Vagina (tissue), 2 donors: ENCODE measurements around the gene PCDHA4. TPM values are rescaled to one million over a fixed set of nuclear protein-coding genes. Genes with fewer than 3 reads are reported as not detected.

Experiments
- DNase-seq, 2 donors: peaks; one replicate each; pipeline ENCODE4 v3.0.0-alpha.2; 2017; ENCODE audit errors: extremely low spot score in 2 of 2
- H3K27ac ChIP-seq: fragments of 200-600 bp; sonication (generic); one replicate; pipeline ENCODE4 v1.5.1; 2019
- H3K27me3 ChIP-seq: fragments of 200-600 bp; sonication (generic); one replicate; pipeline ENCODE4 v1.5.1; 2019
- H3K36me3 ChIP-seq, 2 donors: fragments of 200-600 bp; sonication (generic); one replicate each; pipeline ENCODE4 v1.5.1; 2017 to 2019
- H3K4me1 ChIP-seq: fragments of 200-600 bp; sonication (generic); one replicate; pipeline ENCODE4 v1.5.1; 2019
- H3K4me3 ChIP-seq, 2 donors: fragments of 200-600 bp; sonication (generic); 1 replicate in 1 of 2; 2 replicates in 1 of 2; pipeline ENCODE4 v1.5.1; 2016 to 2019
- H3K9me3 ChIP-seq: fragments of 200-600 bp; sonication (generic); one replicate; pipeline ENCODE4 v1.5.1; 2019
- CTCF ChIP-seq, 3 experiments: fragments of 450-650 bp in 2 of 3; fragments of 200-600 bp in 1 of 3; sonication (generic) in 1 of 3; IDR thresholded peaks; one replicate each; pipeline ENCODE4 v1.5.1; 2017 to 2019; ENCODE audit warnings: antibody characterized with exemption in 3 of 3, mild to moderate bottlenecking in 2 of 3, moderate library complexity in 2 of 3
- POLR2A ChIP-seq, 2 donors: fragments of 450-650 bp; IDR thresholded peaks; one replicate each; pipeline ENCODE4 v1.6.1; 2017; ENCODE audit warnings: antibody characterized with exemption in 2 of 2, mild to moderate bottlenecking in 2 of 2, moderate library complexity in 2 of 2
- POLR2AphosphoS5 ChIP-seq, 2 donors: sonication (generic); formaldehyde crosslinking; IDR thresholded peaks; one replicate each; pipeline ENCODE4 v1.9.0; 2017; ENCODE audit warnings: antibody characterized with exemption in 2 of 2, mild to moderate bottlenecking in 2 of 2, low read depth in 1 of 2; ENCODE audit not compliant: insufficient read depth in 1 of 2
- intact Hi-C: fragments of 100-400 bp; cut with DNase I; formaldehyde crosslinking; loops from one replicate; pipeline ENCODE4 v1.15.1; 2023
- total RNA-seq: library from RNA; depleted of rRNA; stranded (reverse); fragments of >200 nt; gene quantifications from one replicate; pipeline ENCODE4 v1.2.3, GENCODE V29; 2016

PCDHA4 gene
- total RNA-seq, 1 donor from 2014 or later = 2.0 TPM

GRCh38 chr5:140855772-140856674 lies 49.2 kb downstream of the PCDHA4 start, which contains the start of gene PCDHA10:
PCDHA10 (plus strand) TSS chr5:140855897; CDS start chr5:140856049, 152 bp downstream.
- Histone ChIP-seq H3K27me3 (no peaks in the 10 kb centered on the region), H3K27ac (no peak within 1 kb of the TSS), H3K36me3 (no peaks in the 10 kb centered on the region), H3K4me3 (peak within 1 kb of the TSS in 1 of 2 donors; percentile 24), H3K9me3 (no peaks in the 10 kb centered on the region), H3K4me1 (no peaks in the 10 kb centered on the region)
- TF ChIP-seq POLR2AphosphoS5 (IDR thresholded peaks at IDR 0.05; ENCODE audit: insufficient read depth in 1 of 2, low read depth in 1 of 2) (no peak), CTCF (IDR thresholded peaks at IDR 0.05) (peak in 2 of 3 experiments; percentile 8 to 32), POLR2A (IDR thresholded peaks at IDR 0.05) (no peak)
- intact Hi-C loops = no loop called here
- no peak for DNase-seq

DNA sequence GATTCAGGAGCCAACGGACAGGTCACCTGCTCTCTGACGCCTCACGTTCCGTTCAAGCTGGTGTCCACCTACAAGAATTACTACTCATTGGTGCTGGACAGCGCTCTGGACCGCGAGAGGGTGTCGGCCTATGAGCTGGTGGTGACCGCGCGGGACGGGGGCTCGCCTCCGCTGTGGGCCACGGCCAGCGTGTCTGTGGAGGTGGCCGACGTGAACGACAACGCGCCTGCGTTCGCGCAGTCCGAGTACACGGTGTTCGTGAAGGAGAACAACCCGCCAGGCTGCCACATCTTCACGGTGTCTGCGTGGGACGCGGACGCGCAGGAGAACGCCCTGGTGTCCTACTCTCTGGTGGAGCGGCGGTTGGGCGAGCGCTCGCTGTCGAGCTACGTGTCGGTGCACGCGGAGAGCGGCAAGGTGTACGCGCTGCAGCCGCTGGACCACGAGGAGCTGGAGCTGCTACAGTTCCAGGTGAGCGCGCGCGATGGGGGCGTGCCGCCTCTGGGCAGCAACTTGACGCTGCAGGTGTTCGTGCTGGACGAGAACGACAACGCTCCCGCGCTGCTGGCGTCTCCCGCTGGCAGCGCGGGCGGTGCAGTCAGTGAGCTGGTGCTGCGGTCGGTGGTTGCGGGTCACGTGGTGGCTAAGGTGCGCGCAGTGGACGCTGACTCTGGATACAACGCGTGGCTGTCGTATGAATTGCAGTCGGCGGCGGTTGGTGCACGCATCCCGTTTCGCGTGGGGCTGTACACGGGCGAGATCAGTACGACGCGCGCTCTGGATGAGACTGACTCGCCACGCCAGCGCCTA lies 50.5 kb downstream of the PCDHA4 start:
- Histone ChIP-seq H3K27ac (no peak overlapping the region), H3K36me3 (no peaks in the 10 kb centered on the region), H3K4me1 (no peaks in the 10 kb centered on the region), H3K9me3 (no peaks in the 10 kb centered on the region), H3K27me3 (no peaks in the 10 kb centered on the region), H3K4me3 (no peak overlapping the region)
- DNase-seq = no peak
- intact Hi-C loops = no loop called here
- TF ChIP-seq POLR2AphosphoS5 (IDR thresholded peaks at IDR 0.05; ENCODE audit: insufficient read depth in 1 of 2, low read depth in 1 of 2) (no peak), CTCF (IDR thresholded peaks at IDR 0.05) (no peak), POLR2A (IDR thresholded peaks at IDR 0.05) (no peak)

- Histone ChIP-seq H3K9me3 (peaks cover 2% of the 10 kb centered on the region), H3K27me3 (no peaks in the 10 kb centered on the region), H3K36me3 (no peaks in the 10 kb centered on the region), H3K4me1 (no peaks in the 10 kb centered on the region), H3K4me3 (no peak overlapping the region), H3K27ac (no peak overlapping the region)
- TF ChIP-seq CTCF (IDR thresholded peaks at IDR 0.05) = no peak
- no peak for TF ChIP-seq POLR2A (IDR thresholded peaks at IDR 0.05)
- TF ChIP-seq POLR2AphosphoS5 (IDR thresholded peaks at IDR 0.05; ENCODE audit: insufficient read depth in 1 of 2, low read depth in 1 of 2) = no peak
- intact Hi-C loops = no loop called here
- DNase-seq = no peak
Measured at GRCh38 chr5:140857987-140858240, 51.0 kb downstream of the PCDHA4 start.

DNA sequence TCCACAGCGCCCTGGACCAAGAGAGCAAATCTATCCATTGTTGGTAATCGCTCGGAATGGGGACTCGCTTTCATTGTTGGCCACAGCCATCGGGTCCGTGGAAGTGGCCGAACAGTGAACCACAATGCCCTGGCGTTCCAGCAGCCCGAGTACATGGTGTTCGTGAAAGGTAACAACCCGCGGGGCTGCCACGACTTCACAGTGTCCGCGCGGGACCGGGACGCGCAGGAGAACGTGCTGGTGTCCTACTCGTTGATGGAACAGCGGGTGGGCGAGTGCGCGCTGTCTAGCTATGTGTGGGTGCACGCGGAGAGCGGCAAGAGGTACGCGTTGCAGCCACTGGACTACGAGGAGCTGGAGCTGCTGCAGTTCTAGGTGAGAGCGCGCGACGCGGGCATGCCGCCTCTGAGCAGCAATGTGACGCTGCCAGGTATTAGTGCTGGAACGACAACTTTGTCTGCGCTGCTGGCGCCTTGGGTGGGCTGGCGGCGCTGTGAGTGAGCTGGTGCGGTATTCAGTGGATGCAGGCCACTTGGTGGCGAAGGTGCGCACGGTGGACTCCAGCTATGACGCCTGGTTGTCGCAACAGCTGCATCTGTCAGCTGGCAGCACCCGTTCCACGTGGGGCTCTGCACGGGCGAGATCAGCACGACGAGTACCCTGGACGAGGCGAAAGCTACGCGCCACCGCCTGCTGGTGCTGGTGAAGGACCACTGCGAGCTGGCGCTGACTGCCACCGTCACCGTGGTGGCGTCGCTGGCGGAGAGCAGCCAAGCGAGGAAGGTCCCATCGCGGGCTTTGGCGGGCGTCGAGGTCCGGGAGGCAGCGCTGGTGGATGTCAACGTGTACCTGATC lies 55.8 kb downstream of the PCDHA4 start:
- Histone ChIP-seq H3K4me3 (no peak overlapping the region), H3K4me1 (no peaks in the 10 kb centered on the region), H3K27ac (no peak overlapping the region), H3K27me3 (no peaks in the 10 kb centered on the region), H3K9me3 (peaks cover 6% of the 10 kb centered on the region), H3K36me3 (no peaks in the 10 kb centered on the region)
- no peak for TF ChIP-seq POLR2A (IDR thresholded peaks at IDR 0.05)
- intact Hi-C loops = no loop called here
- no peak for DNase-seq

Other genes with a start within 250 kb of the PCDHA4 start
- 20.4 TPM for gene SRA1, start 249.6 kb upstream of the PCDHA4 start, total RNA-seq
- 16.7 TPM for gene APBB3, start 242.5 kb upstream of the PCDHA4 start, total RNA-seq
- gene SLC35A4, start 242.2 kb upstream of the PCDHA4 start, total RNA-seq = 21.4 TPM
- 48.4 TPM for gene CD14, start 173.9 kb upstream of the PCDHA4 start, total RNA-seq
- gene TMCO6, start 167.6 kb upstream of the PCDHA4 start, total RNA-seq = 16.5 TPM
- 61.6 TPM for gene NDUFA2, start 159.4 kb upstream of the PCDHA4 start, total RNA-seq
- gene IK, start 159.2 kb upstream of the PCDHA4 start, total RNA-seq = 64.3 TPM
- 19.9 TPM for gene WDR55, start 142.2 kb upstream of the PCDHA4 start, total RNA-seq
- gene DND1, start 133.5 kb upstream of the PCDHA4 start, total RNA-seq = 2.9 TPM
- gene HARS1, start 115.7 kb upstream of the PCDHA4 start, total RNA-seq = 54.8 TPM
- 46.2 TPM for gene HARS2, start 115.6 kb upstream of the PCDHA4 start, total RNA-seq
- gene ZMAT2, start 106.6 kb upstream of the PCDHA4 start, total RNA-seq = 22.6 TPM
- gene PCDHA1, start 20.9 kb upstream of the PCDHA4 start, total RNA-seq = not detected
- not detected for gene PCDHA2, start 12.2 kb upstream of the PCDHA4 start, total RNA-seq
- 0.74 TPM for gene PCDHA3, start 6.0 kb upstream of the PCDHA4 start, total RNA-seq
- 0.25 TPM for gene PCDHA5, start 14.5 kb downstream of the PCDHA4 start, total RNA-seq
- 1.2 TPM for gene PCDHA6, start 20.9 kb downstream of the PCDHA4 start, total RNA-seq
- 0.49 TPM for gene PCDHA7, start 27.2 kb downstream of the PCDHA4 start, total RNA-seq
- gene PCDHA8, start 34.1 kb downstream of the PCDHA4 start, total RNA-seq = 0.49 TPM
- 0.25 TPM for gene PCDHA9, start 41.3 kb downstream of the PCDHA4 start, total RNA-seq
- gene PCDHA10, start 48.8 kb downstream of the PCDHA4 start, total RNA-seq = 0.25 TPM
- gene PCDHA11, start 61.9 kb downstream of the PCDHA4 start, total RNA-seq = not detected
- 0.25 TPM for gene PCDHA12, start 68.2 kb downstream of the PCDHA4 start, total RNA-seq
- not detected for gene PCDHA13, start 75.1 kb downstream of the PCDHA4 start, total RNA-seq
- gene PCDHAC1, start 119.2 kb downstream of the PCDHA4 start, total RNA-seq = 0.49 TPM
- 3.9 TPM for gene PCDHAC2, start 159.4 kb downstream of the PCDHA4 start, total RNA-seq
- gene PCDHB1, start 244.3 kb downstream of the PCDHA4 start, total RNA-seq = not detected